Right cardiac atrium (tissue), 5 donors: ENCODE measurements around the gene LRRC8D. TPM values are rescaled to one million over a fixed set of nuclear protein-coding genes. Genes with fewer than 3 reads are reported as not detected.
A peak's percentile ranks its signal among the peaks of the same experiment; 100 is the strongest.
"Not testable (repeated sequence)": the region's sequence is repeated elsewhere in the genome, so short reads cannot be mapped to it uniquely, and the experiment has no call there.

Experiments used
- ATAC-seq, 2 donors: fragments of 200-7000 bp; cut with Tn5 transposase; one replicate each; pipeline versions ENCODE4 v1.8.0 to v1.9.1; 2020; ENCODE audit warnings: moderate library complexity in 2 of 2, mild to moderate bottlenecking in 1 of 2
- DNase-seq, 3 donors: peaks; one replicate each; pipeline ENCODE4 v3.0.0-alpha.2; 2020
- H3K27ac ChIP-seq: one replicate; pipeline ENCODE4 v1.5.1; 2013; ENCODE audit warnings: mild to moderate bottlenecking, low read length, control low read depth, moderate library complexity
- H3K27me3 ChIP-seq: one replicate; pipeline ENCODE4 v1.6.1; 2013; ENCODE audit not compliant: control insufficient read depth, insufficient read depth
- H3K4me1 ChIP-seq: one replicate; pipeline ENCODE4 v1.6.1; 2013; ENCODE audit warnings: low read length; ENCODE audit not compliant: control insufficient read depth, insufficient read depth
- H3K4me3 ChIP-seq: one replicate; pipeline ENCODE4 v1.5.1; 2013; ENCODE audit warnings: low read length, control low read depth
- H3K9me3 ChIP-seq: one replicate; pipeline ENCODE4 v1.6.1; 2013; ENCODE audit warnings: low read length; ENCODE audit not compliant: control insufficient read depth
- WGBS: extraction: QIAGEN DNeasy Blood & Tissue Kit; methylation state at CpG from one replicate; pipeline ENCODE4 v1.1.7; 2013; 5-methylcytosine and 5-hydroxymethylcytosine counted together
- intact Hi-C, 4 donors: fragments of 100-400 bp; cut with DNase I; formaldehyde crosslinking; loops; one replicate each; pipeline versions ENCODE4 v1.11.0 to v1.14.0; 2022 to 2023
- long read RNA-seq, 4 donors: library from polyadenylated mRNA; unstranded; transcript quantifications; one replicate each; pipeline ENCODE4 v2.0.0, GENCODE V29; 2020 to 2021
- polyA plus RNA-seq: library from polyadenylated mRNA; stranded (reverse); fragments of 200-250 nt; gene quantifications from one replicate; pipeline ENCODE4 v1.2.3, GENCODE V29; 2013
- total RNA-seq, 4 donors: library from RNA; stranded (reverse); fragmentation: NEBNext Ultra II Directional; extraction: Animal tissue kit (Norgen Biotek cat#: 25700); gene quantifications; one replicate each; pipeline ENCODE4 v1.2.1, GENCODE V29; 2021
- donor health status: healthy with polysubstance abuse.
- donor health status: DM: no; HTN: yes; CAD: no.
- donor health status: DM: no; HTN: no; CAD: no.
- donor health status: DM: no; HTN: yes; CAD: no; lungs with severe emphysema.
- donor health status: DM: yes; HTN: yes; CAD: no.

The LRRC8D gene
- 1 to 10 TPM; 5.0 to 8.2 (median 7.2) TPM for total RNA-seq
- 3.6 TPM for polyA plus RNA-seq
- long read RNA-seq, donor 1, partial matches to known transcripts: 0 of 6 reads
- long read RNA-seq, donor 1, other reads (novel, unspliced or antisense): 3 of 6 reads
- long read RNA-seq, donor 2, partial matches to known transcripts: 0 of 1 reads
- long read RNA-seq, donor 2, other reads (novel, unspliced or antisense): 0 of 1 reads
- long read RNA-seq, donor 3, partial matches to known transcripts: 0 of 7 reads
- long read RNA-seq, donor 3, other reads (novel, unspliced or antisense): 2 of 7 reads
- long read RNA-seq, donor 4, partial matches to known transcripts: 0 of 5 reads
- long read RNA-seq, donor 4, other reads (novel, unspliced or antisense): 1 of 5 reads

DNA sequence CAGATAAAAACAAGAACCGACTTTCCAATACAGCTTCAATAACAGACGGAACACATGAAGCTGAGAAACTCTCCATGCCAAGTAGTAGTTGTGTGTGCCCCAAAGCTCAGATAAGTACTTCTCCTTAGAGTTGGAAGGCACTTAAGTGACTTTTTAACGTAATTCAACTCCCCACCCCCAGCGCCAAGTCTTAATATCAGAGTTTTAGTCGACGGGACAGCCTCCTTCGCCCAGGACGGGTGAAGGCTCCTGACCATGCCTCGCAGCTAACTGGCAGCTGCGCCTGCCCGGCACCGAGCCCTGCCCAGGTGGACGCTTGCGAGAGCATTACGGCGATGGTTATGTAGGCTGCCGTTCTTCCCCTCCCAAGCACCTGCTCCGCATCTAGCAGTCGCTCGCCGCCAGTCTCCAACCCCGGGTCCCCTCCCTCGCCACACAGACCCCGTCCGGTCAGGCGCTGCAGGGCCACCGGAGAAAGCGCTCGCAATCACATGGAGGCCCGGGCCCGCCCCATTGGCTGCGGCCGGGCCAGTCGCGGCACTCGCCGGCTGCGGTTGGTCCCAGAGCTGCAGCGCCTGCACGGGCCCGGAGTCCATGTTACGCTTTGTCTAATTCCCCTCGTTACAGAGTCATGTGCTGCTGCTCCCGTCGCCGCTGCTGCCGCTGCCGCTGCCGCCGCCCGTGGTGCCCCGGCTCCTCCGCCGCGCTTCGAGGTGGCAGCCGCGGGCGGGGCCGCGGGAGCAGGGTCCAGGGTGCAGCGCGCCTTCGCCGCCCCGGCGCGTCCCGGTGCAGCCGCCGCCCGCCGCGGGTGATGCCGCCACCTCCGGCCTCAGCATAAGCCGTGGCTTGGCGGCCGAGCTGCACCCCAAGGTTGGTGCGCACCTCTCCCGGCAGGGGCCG lies at the start of gene LRRC8D:
TSS of gene LRRC8D (plus strand) at position 611 of the 900 bp plus-strand sequence. CDS start 112,037 bp downstream, outside the sequence.
- intact Hi-C loops: no loop called here
- DNase-seq (peak; percentile 86 to 94 (median 94)), ATAC-seq (peak; percentile 98)
- Histone ChIP-seq H3K27me3 (no peaks in the 10 kb centered on the region), H3K4me3 (peak within 1 kb of the TSS; percentile 86), H3K4me1 (peaks cover 7% of the 10 kb centered on the region), H3K9me3 (no peaks in the 10 kb centered on the region), H3K27ac (peak within 1 kb of the TSS; percentile 65)
- under 1% methylated on average over 82 of the region's 82 CpGs for WGBS

DNA sequence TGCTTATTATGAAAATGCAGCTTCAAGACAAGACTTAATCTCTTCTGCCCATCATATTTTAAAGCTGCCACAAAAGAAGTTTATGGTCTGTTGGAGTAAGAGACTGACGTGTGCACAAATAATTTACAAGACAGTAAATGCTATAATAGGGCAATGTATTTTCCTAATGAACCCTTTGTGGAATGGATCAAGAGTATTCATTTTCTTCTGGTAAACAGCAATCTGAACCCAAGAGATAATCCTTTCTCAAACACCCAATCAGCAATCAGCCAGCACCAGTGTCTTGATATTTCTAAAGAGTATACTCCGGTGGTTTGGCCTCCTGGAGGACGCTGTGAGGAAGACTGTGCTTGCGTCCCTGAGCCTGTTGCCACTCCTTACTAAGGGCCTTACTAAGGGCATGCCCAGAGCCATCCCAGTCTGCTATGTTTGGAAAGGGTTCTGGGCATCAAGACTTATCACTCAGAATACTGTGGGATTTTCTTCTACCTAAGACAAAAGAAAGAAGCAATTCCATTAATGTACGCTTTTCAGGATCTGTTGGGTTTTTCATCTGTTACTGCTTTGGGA lies 48.8 kb upstream of the LRRC8D start:
- 83% methylated on average over 5 of the region's 5 CpGs for WGBS
- intact Hi-C loops: no loop called here
- no peak for ATAC-seq
- Histone ChIP-seq H3K4me1 (no peaks in the 10 kb centered on the region), H3K4me3 (no peak overlapping the region), H3K27me3 (no peaks in the 10 kb centered on the region), H3K27ac (no peak overlapping the region), H3K9me3 (no peaks in the 10 kb centered on the region)
- DNase-seq: no peak

DNA sequence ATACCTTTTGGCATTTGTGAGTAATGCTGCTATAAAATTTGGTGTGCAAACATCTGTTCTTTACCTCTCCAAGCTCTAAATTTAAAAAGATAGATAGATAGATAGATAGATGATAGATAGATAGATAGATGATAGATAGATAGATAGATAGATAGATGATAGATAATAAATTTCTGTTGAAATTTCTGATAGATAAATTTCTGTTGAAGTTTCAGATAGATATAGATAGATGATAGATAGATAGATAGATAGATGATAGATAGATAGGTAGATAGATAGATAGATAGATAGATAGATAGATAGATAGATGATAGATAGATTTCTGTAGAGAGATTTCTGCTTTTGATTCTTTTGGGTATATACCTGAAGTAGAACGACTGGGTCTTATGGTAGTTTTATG lies 44.7 kb upstream of the LRRC8D start:
- H3K27me3 ChIP-seq, H3K9me3 ChIP-seq, H3K4me1 ChIP-seq, ATAC-seq, H3K27ac ChIP-seq, H3K4me3 ChIP-seq, DNase-seq, intact Hi-C loops: not testable (repeated sequence)
- WGBS: 86% methylated on average over 1 of the region's 1 CpG

GRCh38 chr1:89777271-89777670 lies 43.6 kb upstream of the LRRC8D start:
- H3K27me3 ChIP-seq, H3K4me1 ChIP-seq, H3K27ac ChIP-seq, DNase-seq, H3K9me3 ChIP-seq, intact Hi-C loops, H3K4me3 ChIP-seq, ATAC-seq: not testable (repeated sequence)
- WGBS: 69% methylated on average over 2 of the region's 2 CpGs

- no peaks in the 10 kb centered on the region for H3K27me3 ChIP-seq
- no peak for ATAC-seq
- DNase-seq: no peak
- H3K4me3 ChIP-seq: no peak overlapping the region
- WGBS: 83% methylated on average over 6 of the region's 6 CpGs
- intact Hi-C loops: no loop called here
- H3K9me3 ChIP-seq: no peaks in the 10 kb centered on the region
- no peak overlapping the region for H3K27ac ChIP-seq
- no peaks in the 10 kb centered on the region for H3K4me1 ChIP-seq
These were observed 41.5 kb upstream of the LRRC8D start for GRCh38 chr1:89779151-89779940.

- H3K4me1 ChIP-seq: no peaks in the 10 kb centered on the region
- DNase-seq (no peak), ATAC-seq (no peak)
- intact Hi-C loops: no loop called here
- no peak overlapping the region for H3K4me3 ChIP-seq
- no peaks in the 10 kb centered on the region for H3K9me3 ChIP-seq
- H3K27ac ChIP-seq: no peak overlapping the region
- 86% methylated on average over 2 of the region's 2 CpGs for WGBS
- no peaks in the 10 kb centered on the region for H3K27me3 ChIP-seq
These were observed 40.1 kb upstream of the LRRC8D start for GRCh38 chr1:89780721-89781120.

GRCh38 chr1:89781494-89782126 lies 39.2 kb upstream of the LRRC8D start:
- ATAC-seq (no peak), DNase-seq (no peak)
- WGBS: 63% methylated on average over 4 of the region's 4 CpGs
- H3K27me3 ChIP-seq: no peaks in the 10 kb centered on the region
- no peak overlapping the region for H3K27ac ChIP-seq
- H3K4me3 ChIP-seq: no peak overlapping the region
- H3K9me3 ChIP-seq: no peaks in the 10 kb centered on the region
- intact Hi-C loops: no loop called here
- H3K4me1 ChIP-seq: no peaks in the 10 kb centered on the region

DNA sequence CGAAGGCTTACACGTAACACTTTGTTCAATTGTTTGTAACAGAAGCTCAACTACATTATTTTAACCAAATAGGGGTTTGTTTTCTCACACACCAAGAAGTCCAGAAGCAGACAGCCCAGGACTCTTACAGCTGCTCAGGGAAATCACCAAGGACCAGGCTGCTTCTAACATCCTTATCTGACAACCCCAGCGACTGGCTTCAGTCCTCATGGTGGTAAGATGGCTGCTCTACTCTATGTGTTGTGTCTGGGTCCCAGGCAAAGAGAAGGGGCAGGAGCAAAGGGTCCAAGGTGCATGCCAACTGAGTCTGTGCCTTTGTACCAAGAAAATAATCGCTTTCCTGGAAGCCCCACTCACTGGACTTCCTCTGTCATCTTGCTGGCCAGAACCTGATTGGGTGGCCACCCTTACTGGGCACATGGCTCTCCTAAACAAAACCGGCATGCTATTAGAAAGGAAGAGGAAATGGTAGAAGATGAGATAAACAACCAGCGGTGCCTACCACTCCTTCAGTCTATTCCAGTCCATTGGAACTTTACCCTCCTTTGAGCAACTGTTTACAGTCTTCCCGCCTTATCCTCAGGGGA lies 34.1 kb upstream of the LRRC8D start:
- no peak for DNase-seq
- no peak overlapping the region for H3K27ac ChIP-seq
- intact Hi-C loops: no loop called here
- no peak for ATAC-seq
- no peaks in the 10 kb centered on the region for H3K27me3 ChIP-seq
- no peak overlapping the region for H3K4me3 ChIP-seq
- H3K4me1 ChIP-seq: no peaks in the 10 kb centered on the region
- WGBS: 72% methylated on average over 7 of the region's 7 CpGs
- H3K9me3 ChIP-seq: no peaks in the 10 kb centered on the region

GRCh38 chr1:89790592-89790991 lies 30.2 kb upstream of the LRRC8D start:
- no peak for ATAC-seq
- WGBS: 85% methylated on average over 2 of the region's 2 CpGs
- Histone ChIP-seq H3K27me3 (no peaks in the 10 kb centered on the region), H3K4me1 (no peaks in the 10 kb centered on the region), H3K27ac (no peak overlapping the region), H3K9me3 (no peaks in the 10 kb centered on the region), H3K4me3 (no peak overlapping the region)
- intact Hi-C loops: no loop called here
- DNase-seq: no peak
